ENCODE results near the gene NCEH1. TPM values are rescaled to one million over a fixed set of nuclear protein-coding genes. Genes with fewer than 3 reads are reported as not detected.

NCEH1 gene
- total RNA-seq, 1 donor from 2014 or later, result 22.4 TPM

DNA sequence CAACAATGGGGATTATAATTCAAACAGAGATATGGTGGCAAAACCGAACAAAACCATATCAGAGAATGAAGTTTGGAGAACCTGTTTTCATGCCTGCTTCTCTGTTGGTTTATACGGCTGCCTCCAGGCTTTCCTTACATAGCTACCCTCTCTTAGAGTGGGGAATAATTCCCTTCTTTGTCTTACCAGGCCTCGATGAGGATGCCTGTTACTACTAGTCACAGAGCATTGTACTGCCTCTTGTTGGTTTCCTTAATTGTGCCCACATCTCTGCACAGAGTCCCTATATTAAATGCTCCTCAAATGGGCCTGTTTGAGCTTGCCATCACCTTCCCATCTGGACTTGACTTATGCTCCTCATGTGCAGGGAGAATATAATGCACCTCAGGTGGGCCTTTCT lies 92.9 kb downstream of the NCEH1 start:
- Histone ChIP-seq H3K27me3 (ENCODE audit: control insufficient read depth, insufficient read depth, low read length) (no peaks in the 10 kb centered on the region), H3K4me3 (ENCODE audit: low read depth, low read length) (no peak overlapping the region), H3K36me3 (ENCODE audit: control insufficient read depth, insufficient read depth, low read length) (no peaks in the 10 kb centered on the region)
- no peak for DNase-seq (ENCODE audit: low read depth)
- TF ChIP-seq, protein P1, sequence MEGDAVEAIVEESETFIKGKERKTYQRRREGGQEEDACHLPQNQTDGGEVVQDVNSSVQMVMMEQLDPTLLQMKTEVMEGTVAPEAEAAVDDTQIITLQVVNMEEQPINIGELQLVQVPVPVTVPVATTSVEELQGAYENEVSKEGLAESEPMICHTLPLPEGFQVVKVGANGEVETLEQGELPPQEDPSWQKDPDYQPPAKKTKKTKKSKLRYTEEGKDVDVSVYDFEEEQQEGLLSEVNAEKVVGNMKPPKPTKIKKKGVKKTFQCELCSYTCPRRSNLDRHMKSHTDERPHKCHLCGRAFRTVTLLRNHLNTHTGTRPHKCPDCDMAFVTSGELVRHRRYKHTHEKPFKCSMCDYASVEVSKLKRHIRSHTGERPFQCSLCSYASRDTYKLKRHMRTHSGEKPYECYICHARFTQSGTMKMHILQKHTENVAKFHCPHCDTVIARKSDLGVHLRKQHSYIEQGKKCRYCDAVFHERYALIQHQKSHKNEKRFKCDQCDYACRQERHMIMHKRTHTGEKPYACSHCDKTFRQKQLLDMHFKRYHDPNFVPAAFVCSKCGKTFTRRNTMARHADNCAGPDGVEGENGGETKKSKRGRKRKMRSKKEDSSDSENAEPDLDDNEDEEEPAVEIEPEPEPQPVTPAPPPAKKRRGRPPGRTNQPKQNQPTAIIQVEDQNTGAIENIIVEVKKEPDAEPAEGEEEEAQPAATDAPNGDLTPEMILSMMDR (IDR thresholded peaks at IDR 0.05; ENCODE audit: insufficient read depth, low read length, poor library complexity, severe bottlenecking), result no peak

GRCh38 chr3:172617013-172617706 lies 93.7 kb downstream of the NCEH1 start:
- TF ChIP-seq, protein P1 (IDR thresholded peaks at IDR 0.05; ENCODE audit: insufficient read depth, low read length, poor library complexity, severe bottlenecking), result no peak
- Histone ChIP-seq H3K27me3 (ENCODE audit: control insufficient read depth, insufficient read depth, low read length) (no peaks in the 10 kb centered on the region), H3K4me3 (ENCODE audit: low read depth, low read length) (no peak overlapping the region), H3K36me3 (ENCODE audit: control insufficient read depth, insufficient read depth, low read length) (no peaks in the 10 kb centered on the region)
- DNase-seq (ENCODE audit: low read depth), result no peak

DNA sequence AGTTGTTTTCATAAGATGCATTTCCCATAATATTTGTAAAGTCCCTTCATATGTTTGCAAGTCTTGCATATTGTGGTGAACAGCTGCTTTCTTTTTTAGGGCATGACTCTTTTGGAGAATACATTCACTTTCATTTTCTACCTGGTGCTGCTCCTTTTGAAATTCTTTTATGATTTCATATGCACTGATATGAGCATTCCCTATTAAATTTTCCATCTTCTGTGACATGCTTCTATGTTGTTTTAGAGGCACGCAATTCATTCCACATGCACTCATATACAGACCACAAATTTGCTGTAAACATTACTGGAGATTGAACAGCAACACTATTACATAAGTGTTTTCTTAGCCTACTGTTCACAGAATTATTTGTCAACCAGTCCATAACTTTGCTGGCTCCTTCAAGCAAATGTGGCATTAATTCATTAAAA lies 94.8 kb downstream of the NCEH1 start:
- Histone ChIP-seq H3K27me3 (ENCODE audit: control insufficient read depth, insufficient read depth, low read length) (no peaks in the 10 kb centered on the region), H3K4me3 (ENCODE audit: low read depth, low read length) (no peak overlapping the region), H3K36me3 (ENCODE audit: control insufficient read depth, insufficient read depth, low read length) (no peaks in the 10 kb centered on the region)
- DNase-seq (ENCODE audit: low read depth), result no peak
- TF ChIP-seq, protein P1 (IDR thresholded peaks at IDR 0.05; ENCODE audit: insufficient read depth, low read length, poor library complexity, severe bottlenecking), result no peak

- Histone ChIP-seq H3K36me3 (ENCODE audit: control insufficient read depth, insufficient read depth, low read length) (no peaks in the 10 kb centered on the region), H3K27me3 (ENCODE audit: control insufficient read depth, insufficient read depth, low read length) (no peaks in the 10 kb centered on the region), H3K4me3 (ENCODE audit: low read depth, low read length) (no peak overlapping the region)
- DNase-seq (ENCODE audit: low read depth), result no peak
- TF ChIP-seq, protein P1 (IDR thresholded peaks at IDR 0.05; ENCODE audit: insufficient read depth, low read length, poor library complexity, severe bottlenecking), result no peak
These were observed 95.6 kb downstream of the NCEH1 start for GRCh38 chr3:172615296-172615695.

DNA sequence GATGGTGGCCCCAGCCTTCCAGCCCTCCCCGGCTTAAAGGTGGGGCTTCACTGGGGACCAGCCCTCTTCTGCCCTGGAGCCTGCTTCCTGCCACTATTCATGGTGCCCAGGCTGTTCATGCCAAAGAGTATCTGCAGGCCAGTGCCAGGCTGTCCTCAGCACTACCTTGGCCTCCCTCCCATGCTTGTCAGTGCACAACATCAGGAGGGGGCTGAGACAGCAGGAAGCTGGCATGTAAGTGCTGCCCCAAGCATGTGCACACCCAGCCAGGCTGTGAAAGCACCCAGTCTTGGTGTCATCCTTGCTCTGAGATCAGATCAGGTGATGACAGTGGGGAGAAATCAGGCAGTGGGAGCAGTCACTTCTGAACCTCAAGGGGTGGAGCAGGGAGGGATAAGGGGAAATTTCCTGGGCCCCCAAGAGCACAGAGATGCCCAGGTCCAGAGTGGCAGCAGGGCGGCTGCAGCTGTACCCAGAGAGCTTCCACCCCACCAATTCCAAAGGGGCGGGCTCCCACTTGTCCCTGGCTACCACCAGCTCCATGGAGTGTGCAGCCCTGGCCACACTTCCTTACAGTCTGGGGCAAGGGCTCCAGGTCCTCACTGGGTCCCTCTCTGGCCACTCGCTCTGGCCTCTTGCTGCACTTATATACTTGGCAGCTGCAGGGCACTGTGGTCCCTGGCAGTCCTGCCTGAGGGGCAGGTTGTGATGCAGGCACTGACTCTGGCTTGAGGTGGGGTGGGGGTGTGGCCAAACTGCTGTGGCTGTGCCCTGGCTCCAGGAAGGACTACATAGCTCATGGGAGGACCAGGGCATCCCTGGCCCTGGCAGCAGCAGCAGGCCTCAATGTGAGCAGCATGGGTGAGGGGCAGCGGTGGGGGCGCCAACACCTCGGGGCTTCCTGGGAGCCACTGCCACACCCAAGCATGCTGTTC lies 96.3 kb downstream of the NCEH1 start:
- H3K4me3 ChIP-seq (ENCODE audit: low read depth, low read length), result no peak overlapping the region
- no peaks in the 10 kb centered on the region for H3K36me3 ChIP-seq (ENCODE audit: control insufficient read depth, insufficient read depth, low read length)
- TF ChIP-seq, protein P1 (IDR thresholded peaks at IDR 0.05; ENCODE audit: insufficient read depth, low read length, poor library complexity, severe bottlenecking), result no peak
- no peak for DNase-seq (ENCODE audit: low read depth)
- no peaks in the 10 kb centered on the region for H3K27me3 ChIP-seq (ENCODE audit: control insufficient read depth, insufficient read depth, low read length)

Data from kidney epithelial cell (primary cell).